Breast epithelium (tissue), 3 donors: ENCODE results near the gene ST6GALNAC3.

ENCODE experiments used
- POLR2A ChIP-seq: fragments of 450-650 bp; IDR thresholded peaks from one replicate; pipeline ENCODE4 v1.6.1; 2016; ENCODE audit warnings: antibody characterized with exemption, mild to moderate bottlenecking, moderate library complexity
- POLR2AphosphoS5 ChIP-seq, 3 donors: sonication (generic); formaldehyde crosslinking; IDR thresholded peaks; one replicate each; pipeline ENCODE4 v1.6.1; 2017; ENCODE audit warnings: antibody characterized with exemption in 3 of 3
- TF ChIP-seq, protein P1 (sequence below), 3 donors: fragments of 450-650 bp; IDR thresholded peaks; one replicate each; pipeline ENCODE4 v1.5.1; 2016 to 2017; ENCODE audit warnings: antibody characterized with exemption in 3 of 3, mild to moderate bottlenecking in 3 of 3, moderate library complexity in 3 of 3

- TF ChIP-seq, protein P1, sequence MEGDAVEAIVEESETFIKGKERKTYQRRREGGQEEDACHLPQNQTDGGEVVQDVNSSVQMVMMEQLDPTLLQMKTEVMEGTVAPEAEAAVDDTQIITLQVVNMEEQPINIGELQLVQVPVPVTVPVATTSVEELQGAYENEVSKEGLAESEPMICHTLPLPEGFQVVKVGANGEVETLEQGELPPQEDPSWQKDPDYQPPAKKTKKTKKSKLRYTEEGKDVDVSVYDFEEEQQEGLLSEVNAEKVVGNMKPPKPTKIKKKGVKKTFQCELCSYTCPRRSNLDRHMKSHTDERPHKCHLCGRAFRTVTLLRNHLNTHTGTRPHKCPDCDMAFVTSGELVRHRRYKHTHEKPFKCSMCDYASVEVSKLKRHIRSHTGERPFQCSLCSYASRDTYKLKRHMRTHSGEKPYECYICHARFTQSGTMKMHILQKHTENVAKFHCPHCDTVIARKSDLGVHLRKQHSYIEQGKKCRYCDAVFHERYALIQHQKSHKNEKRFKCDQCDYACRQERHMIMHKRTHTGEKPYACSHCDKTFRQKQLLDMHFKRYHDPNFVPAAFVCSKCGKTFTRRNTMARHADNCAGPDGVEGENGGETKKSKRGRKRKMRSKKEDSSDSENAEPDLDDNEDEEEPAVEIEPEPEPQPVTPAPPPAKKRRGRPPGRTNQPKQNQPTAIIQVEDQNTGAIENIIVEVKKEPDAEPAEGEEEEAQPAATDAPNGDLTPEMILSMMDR (IDR thresholded peaks at IDR 0.05): no peak
- TF ChIP-seq POLR2A (no peak), POLR2AphosphoS5 (IDR thresholded peaks at IDR 0.05) (no peak)
Observed at GRCh38 chr1:76366726-76367125, 292.2 kb downstream of the ST6GALNAC3 start.
